NCI-H1105 treated with DMSO at 0.1 percent for 48 hours (cell line): ENCODE data around the gene CRACR2B.

ENCODE experiments used
- DNase-seq: peaks from one replicate; lab custom pipeline; 2025; lab: John Stamatoyannopoulos, UW

Gene CRACR2B

GRCh38 chr11:811446-812245 is 16.1 kb upstream of the CRACR2B start:
- no peak for DNase-seq

GRCh38 chr11:812390-812789 is 15.3 kb upstream of the CRACR2B start:
- no peak for DNase-seq

GRCh38 chr11:813072-813455 is 14.7 kb upstream of the CRACR2B start:
- no peak for DNase-seq

- no peak for DNase-seq
Measured at GRCh38 chr11:813456-814096, 14.1 kb upstream of the CRACR2B start.

- DNase-seq, result no peak
Measured at GRCh38 chr11:815675-816432, 11.9 kb upstream of the CRACR2B start.

GRCh38 chr11:816433-816779 is 11.3 kb upstream of the CRACR2B start:
- DNase-seq, result no peak

- no peak for DNase-seq
Measured at GRCh38 chr11:818396-819128, 9.2 kb upstream of the CRACR2B start, which contains the start of gene PNPLA2. TSS of gene PNPLA2 (plus strand) at chr11:818914. CDS start at chr11:819719, 805 bp downstream.

- peak; percentile 85 for DNase-seq
Measured at GRCh38 chr11:819129-819931, 8.4 kb upstream of the CRACR2B start.

GRCh38 chr11:819943-820649 is 7.6 kb upstream of the CRACR2B start:
- peak; percentile 90 for DNase-seq

- DNase-seq, result no peak
Measured at GRCh38 chr11:820655-821511, 6.8 kb upstream of the CRACR2B start.

GRCh38 chr11:821512-822371 is 6.0 kb upstream of the CRACR2B start:
- DNase-seq, result no peak

- peak; percentile 70 for DNase-seq
Measured at GRCh38 chr11:823441-824291, 4.1 kb upstream of the CRACR2B start.

- DNase-seq, result peak; percentile 91
Measured at GRCh38 chr11:824292-824880, 3.3 kb upstream of the CRACR2B start.

GRCh38 chr11:824942-825341 is 2.8 kb upstream of the CRACR2B start:
- DNase-seq, result peak; percentile 69

GRCh38 chr11:825366-826226 is 2.1 kb upstream of the CRACR2B start:
- no peak for DNase-seq

GRCh38 chr11:826227-826621 is 1.5 kb upstream of the CRACR2B start:
- no peak for DNase-seq

- DNase-seq, result no peak
Measured at GRCh38 chr11:826836-827145, 928 bp upstream of the CRACR2B start.
